ENCODE results near the gene SLC16A7. TPM values are rescaled to one million over a fixed set of nuclear protein-coding genes. Genes with fewer than 3 reads are reported as not detected.

The SLC16A7 gene
- polyA plus RNA-seq, 5 donors, result 1.8 to 3.6 (median 2.7) TPM

DNA sequence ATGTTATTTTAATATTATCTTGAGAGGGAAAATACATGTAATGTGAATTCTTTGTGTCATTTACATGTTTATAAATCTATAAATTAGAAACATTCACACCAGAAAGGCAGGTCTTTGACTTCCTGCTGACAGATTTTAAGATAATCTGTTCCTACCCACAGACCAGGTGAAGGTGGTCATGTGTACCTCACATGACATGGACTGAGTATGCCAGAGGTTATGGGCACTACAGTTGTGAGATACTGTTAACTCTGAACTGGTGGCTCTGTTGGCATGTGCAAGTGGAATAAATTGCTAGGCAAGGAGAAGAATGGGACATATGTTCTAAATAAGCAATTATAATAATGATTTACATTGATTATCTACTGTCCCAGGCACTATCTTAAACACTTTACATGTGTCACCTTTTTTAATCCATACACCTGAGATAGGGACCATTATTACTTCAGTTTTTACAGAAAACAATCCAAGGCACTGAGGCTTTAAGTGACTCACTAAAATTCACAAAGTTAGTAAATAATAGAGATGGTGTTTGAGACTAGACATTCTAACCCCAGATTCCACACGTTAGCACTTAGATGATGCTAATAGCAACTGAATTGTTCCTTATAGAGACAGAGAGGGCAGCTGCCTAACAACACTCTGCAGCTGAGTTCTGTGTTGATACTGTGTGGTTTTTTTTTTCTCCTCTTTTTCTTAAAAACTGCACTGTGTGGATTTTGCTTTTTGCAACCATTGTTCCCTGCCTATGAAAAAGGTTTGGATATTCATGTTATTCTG is 23.8 kb downstream of the SLC16A7 start:
- DNase-seq, result no peak

GRCh38 chr12:59620326-59620725 is 24.5 kb downstream of the SLC16A7 start:
- DNase-seq, result no peak

DNA sequence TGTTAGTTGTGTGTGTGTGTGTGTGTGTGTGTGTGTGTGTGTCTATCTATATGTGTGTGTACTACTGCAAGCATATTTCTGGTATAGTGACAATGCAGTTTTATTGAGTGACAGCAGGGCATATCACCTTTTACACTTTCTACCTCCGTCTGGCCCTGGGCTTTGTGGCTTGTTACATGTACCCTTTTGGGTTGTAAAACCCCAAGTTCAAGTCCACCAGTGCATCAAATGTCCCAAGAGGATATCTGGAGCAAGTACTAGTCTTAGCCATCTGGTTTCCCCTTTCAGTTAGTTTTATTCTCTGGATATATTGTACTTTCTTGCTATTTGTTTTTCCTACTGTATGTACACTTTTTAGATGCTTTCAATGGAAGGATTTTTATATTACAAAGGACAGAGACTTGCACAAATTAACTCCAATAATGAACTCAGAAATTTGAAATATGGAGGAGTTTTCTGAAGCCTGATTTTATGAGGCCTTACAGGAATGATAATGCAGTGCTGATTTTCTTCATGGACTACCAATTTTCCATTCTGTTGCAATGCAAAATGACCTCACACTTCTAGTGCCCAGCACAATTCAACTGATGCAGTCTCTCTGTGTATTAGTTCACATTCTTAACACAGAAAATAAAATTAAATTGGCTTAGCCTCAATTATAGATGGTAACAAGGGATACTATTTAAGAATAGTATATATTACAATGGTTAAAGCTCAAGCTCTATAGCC is 29.1 kb downstream of the SLC16A7 start:
- DNase-seq, result no peak

DNA sequence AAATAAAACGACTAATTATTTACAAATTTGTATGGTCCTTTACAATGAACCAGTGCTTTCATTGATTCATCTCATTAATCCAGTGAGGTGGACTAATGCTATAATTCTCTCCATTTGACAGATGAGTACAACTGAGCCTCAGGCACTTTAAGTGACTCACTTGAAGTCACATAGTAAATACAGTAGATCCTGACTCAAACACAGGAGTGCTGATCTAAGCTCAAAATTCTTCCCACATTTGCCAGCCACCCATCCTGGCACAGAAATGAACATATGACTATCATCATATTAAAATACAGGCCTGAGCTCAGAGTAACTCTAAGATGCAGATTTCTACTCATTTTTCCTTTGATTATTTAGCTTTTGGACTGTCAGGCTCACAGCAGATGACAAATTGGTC is 30.6 kb downstream of the SLC16A7 start:
- no peak for DNase-seq

- no peak for DNase-seq
Measured at GRCh38 chr12:59627582-59627981, 31.8 kb downstream of the SLC16A7 start.

GRCh38 chr12:59629890-59630289 is 34.1 kb downstream of the SLC16A7 start:
- no peak for DNase-seq

GRCh38 chr12:59632408-59632807 is 36.6 kb downstream of the SLC16A7 start:
- DNase-seq, result no peak

- DNase-seq, result no peak
Measured at GRCh38 chr12:59634254-59634653, 38.4 kb downstream of the SLC16A7 start.

GRCh38 chr12:59636945-59637691 is 41.3 kb downstream of the SLC16A7 start:
- no peak for DNase-seq

- peak; percentile 73 to 81 for DNase-seq
Measured at GRCh38 chr12:59637692-59638070, 41.9 kb downstream of the SLC16A7 start.

DNA sequence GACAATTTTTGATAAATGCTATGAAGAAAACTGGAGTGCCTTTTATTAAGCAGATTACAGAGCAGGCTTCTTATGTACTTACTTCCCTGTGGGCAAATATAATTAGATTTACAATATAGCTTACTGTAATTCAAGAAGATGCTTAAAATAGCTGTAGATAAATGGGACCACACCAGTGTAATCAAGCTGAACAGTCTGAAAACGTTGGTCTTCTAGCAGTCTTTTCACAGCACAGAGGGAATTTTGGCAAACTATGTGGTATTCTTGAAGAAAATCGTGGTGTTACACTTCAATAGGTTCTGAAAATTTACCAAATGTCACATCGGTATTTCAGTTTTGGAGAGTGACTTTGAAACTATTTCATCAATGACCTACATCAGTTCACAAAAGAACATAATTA is 47.7 kb downstream of the SLC16A7 start:
- DNase-seq, result no peak

GRCh38 chr12:59645242-59645641 is 49.4 kb downstream of the SLC16A7 start:
- no peak for DNase-seq

DNA sequence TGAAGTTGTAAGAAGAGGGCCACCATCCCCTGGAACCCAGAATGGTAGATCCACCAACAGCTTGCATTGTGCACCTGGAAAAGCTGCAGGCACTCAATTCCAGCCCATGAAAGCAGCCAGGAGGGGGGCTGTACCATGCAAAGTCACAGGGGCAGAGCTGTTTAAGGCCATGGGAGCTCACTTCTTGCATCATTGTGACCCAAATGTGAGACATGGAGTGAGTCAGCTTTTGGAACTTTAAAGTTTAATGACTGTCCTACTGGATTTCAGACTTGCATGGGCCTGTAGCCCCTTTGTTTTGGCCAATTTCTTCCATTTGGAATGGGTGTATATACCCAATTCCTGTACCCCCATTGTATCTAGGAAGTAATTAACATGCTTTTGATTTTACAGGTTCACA is 50.8 kb downstream of the SLC16A7 start:
- no peak for DNase-seq

DNA sequence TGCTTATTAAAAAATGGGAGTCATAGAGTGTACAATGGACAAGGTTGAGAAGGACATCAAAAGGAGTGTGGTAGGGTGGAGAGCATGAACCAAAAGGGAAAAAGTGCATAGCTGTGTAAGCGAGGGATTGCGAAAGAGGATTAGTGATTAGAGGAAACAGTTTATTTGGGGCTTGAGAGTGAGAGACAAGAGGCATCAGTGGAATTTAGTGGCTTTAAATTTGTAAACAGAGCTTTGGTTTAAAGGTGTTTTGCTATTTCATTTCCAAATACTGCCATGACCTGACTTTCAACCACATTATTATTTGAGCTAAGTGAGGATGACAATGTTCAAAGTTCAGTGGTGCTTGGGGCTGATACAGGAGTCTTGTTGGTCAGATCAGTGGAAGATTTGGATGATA is 53.4 kb downstream of the SLC16A7 start:
- DNase-seq, result no peak

- no peak for DNase-seq
Measured at GRCh38 chr12:59650588-59651228, 54.9 kb downstream of the SLC16A7 start.

GRCh38 chr12:59651229-59651920 is 55.5 kb downstream of the SLC16A7 start:
- DNase-seq, result no peak

GRCh38 chr12:59652130-59652529 is 56.3 kb downstream of the SLC16A7 start:
- no peak for DNase-seq

- no peak for DNase-seq
Measured at GRCh38 chr12:59654061-59654460, 58.2 kb downstream of the SLC16A7 start.

DNA sequence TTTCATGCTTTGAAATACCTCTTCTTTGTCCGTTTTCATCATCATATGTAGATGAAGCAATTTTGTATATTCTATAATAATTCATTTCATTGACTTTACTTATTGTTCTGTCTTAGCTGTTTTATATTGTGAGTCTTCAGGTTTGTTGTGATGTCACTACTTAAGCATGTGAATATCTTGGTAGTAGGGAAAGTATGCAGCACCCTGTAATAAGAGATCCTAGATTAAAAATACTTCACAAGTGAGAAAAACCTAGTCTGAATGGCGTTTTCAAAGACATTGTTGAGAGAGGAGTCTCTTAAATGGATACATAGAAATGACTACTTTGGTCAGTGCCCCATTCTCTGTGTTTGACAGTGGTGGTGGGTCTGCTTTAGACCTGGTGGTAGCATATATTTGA is 61.4 kb downstream of the SLC16A7 start:
- DNase-seq, result no peak

GRCh38 chr12:59657711-59658110 is 61.9 kb downstream of the SLC16A7 start:
- DNase-seq, result no peak

- no peak for DNase-seq
Measured at GRCh38 chr12:59660148-59660547, 64.3 kb downstream of the SLC16A7 start.
